ENCODE measurements around the gene THAP6.
"Not testable (repeated sequence)": the region's sequence is repeated elsewhere in the genome, so short reads cannot be mapped to it uniquely, and the experiment has no call there.

DNA sequence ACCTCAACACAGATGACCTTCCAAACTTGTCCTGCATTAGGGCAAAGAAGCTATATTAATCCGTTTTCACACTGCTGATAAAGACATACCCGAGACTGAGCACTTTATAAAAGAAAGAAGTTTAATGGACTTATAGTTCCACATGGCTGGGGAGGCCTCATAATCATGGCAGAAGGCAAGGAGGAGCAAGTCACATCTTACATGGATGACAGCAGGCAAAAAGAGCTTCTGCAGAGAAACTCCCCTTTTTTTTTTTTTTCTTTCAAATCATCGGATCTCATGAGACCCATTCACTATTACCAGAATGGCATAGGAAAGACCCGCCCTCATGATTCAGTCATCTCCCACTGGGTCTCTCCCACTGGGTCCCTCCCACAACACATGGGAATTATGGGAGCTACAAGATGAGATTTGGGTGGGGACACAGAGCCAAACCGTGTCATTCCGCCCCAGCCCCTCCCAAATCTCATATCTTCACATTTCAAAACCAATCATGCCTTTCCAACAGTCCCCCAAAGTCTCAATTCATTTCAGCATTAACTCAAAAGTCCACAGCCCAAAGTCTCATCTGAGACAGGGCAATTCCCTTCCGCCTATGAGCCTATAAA lies 17.4 kb downstream of the THAP6 start:
- TF ChIP-seq, protein P1, sequence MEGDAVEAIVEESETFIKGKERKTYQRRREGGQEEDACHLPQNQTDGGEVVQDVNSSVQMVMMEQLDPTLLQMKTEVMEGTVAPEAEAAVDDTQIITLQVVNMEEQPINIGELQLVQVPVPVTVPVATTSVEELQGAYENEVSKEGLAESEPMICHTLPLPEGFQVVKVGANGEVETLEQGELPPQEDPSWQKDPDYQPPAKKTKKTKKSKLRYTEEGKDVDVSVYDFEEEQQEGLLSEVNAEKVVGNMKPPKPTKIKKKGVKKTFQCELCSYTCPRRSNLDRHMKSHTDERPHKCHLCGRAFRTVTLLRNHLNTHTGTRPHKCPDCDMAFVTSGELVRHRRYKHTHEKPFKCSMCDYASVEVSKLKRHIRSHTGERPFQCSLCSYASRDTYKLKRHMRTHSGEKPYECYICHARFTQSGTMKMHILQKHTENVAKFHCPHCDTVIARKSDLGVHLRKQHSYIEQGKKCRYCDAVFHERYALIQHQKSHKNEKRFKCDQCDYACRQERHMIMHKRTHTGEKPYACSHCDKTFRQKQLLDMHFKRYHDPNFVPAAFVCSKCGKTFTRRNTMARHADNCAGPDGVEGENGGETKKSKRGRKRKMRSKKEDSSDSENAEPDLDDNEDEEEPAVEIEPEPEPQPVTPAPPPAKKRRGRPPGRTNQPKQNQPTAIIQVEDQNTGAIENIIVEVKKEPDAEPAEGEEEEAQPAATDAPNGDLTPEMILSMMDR (IDR thresholded peaks at IDR 0.05), result not testable (repeated sequence)
- not testable (repeated sequence) for TF ChIP-seq POLR2A (IDR thresholded peaks at IDR 0.05)

Data from esophagus squamous epithelium (tissue), 4 donors.